ENCODE data around the gene PAQR8.

- TF ChIP-seq CTCF (IDR thresholded peaks at IDR 0.05; ENCODE audit: insufficient read depth, low read depth, low read length) (no peak), EZH2 (IDR thresholded peaks at IDR 0.05; ENCODE audit: insufficient read depth, low read length) (no peak)
These were observed 26.4 kb upstream of the PAQR8 start for GRCh38 chr6:52335576-52335975.
